ENCODE data around the gene RAN.
A peak's percentile ranks its signal among the peaks of the same experiment; 100 is the strongest.
"Not testable (repeated sequence)": the region's sequence is repeated elsewhere in the genome, so short reads cannot be mapped to it uniquely, and the experiment has no call there.

The RAN gene

DNA sequence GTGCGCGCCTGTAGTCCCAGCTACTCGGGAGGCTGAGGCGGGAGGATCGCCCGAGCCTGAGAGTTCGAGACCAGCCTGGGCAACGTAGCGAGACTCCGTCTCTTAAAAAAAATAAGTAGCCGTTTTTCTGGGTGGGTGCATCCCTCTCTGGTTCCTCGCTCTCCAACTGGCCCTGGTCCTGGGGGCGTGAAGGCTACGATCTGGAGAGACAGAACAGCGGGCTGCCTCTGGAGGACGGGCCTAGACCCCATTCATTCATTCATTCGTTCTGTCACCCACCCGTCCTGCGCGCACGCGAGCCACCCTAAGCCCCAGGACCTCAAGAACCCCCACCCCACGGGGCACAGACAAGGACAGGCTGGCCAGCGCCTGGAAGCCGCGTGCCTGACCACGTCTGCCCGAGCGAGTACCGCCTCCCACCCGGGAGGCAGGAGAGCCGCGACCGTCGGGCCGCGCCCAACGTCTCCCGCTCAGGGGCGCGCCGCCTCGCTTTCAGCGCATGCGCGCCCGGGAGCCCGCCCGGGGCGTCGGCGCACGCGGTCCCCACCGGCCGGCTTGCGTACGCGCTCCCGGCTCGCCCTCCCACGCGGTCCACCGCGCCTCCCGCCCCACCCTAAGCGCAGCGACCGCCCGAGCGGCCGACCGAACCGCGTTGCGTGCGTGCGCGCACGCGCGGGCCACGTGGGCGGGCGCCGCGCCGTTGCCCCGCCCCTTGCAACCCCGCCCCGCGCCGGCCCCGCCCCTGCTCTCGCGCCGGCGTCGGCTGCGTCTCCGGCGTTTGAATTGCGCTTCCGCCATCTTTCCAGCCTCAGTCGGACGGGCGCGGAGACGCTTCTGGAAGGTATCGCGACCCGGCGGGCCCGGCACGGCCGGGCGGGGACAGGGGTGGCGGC is at the start of gene RAN:
TSS of gene RAN (plus strand) at position 781 of the 893 bp plus-strand sequence. CDS start 528 bp downstream, outside the sequence.
- DNase-seq: peak; percentile 92 to 93

DNA sequence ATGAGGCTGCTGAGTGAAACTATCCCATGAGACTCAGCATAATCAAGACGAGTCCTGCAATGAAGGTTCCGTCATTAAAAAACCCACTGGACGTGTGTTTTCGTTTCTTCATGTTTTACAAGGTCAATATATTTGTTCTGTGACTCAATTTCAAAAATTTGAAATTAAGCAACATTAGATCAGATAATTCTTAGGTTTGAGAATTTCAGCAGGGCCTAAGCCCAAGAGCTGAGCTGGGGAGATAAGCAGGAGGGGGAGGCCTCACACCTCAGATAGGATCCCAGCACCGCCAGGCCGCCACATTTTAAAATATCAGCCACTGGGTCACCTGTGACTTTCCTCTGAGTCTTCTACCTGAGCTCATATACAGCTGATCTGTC is 46.1 kb upstream of the RAN start:
- DNase-seq: no peak

DNA sequence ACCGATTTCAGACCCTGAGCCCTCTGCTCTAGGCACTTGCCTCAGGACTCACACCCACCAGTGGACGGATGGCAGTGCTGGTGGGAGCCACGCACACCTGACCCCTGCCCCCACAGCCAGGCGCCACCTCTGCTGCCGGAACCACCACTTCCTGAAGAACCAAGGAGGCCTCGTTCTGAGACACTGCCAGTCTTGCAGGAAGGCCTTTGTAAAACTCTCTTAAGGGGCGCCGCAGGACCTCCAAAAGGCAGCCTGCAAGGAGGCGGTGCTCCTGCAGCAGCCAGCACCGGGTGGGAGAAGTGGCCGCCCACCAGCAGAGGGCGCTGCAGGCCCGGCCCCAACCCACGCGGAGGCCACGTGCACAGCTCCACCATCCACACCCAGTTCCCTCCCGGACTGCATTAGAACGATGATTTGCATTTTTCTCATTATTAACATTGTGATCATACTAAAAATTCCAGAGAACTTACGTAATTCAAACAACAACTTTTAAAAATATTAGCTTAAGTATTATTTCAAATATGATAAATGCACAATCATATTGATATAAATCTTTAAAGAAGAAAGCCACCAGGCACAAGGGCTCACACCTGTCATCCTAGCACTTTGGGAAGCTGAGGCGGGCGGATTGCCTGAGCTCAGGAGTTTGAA is 45.6 kb upstream of the RAN start:
- DNase-seq: peak; percentile 52 to 68

DNA sequence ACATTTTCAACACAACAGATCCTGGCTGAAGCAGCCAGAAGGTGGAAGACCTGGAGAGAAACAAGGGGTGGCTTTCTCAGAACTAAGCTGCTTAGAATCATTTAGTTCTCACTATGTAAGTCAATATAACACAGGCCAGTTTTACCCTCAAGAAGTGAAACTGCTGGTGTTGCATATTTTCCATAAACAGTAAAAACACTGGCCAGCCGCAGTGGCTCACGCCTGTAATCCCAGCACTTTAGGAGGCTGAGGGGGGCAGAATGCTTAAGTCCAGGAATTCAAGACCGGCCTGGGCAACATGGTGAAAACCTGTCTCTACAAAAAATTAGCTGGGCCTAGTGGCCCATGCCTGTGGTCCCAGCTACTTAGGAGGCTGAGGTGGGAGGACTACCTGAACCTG is 44.4 kb upstream of the RAN start:
- peak in 1 of 2 donors; percentile 27 for DNase-seq

DNA sequence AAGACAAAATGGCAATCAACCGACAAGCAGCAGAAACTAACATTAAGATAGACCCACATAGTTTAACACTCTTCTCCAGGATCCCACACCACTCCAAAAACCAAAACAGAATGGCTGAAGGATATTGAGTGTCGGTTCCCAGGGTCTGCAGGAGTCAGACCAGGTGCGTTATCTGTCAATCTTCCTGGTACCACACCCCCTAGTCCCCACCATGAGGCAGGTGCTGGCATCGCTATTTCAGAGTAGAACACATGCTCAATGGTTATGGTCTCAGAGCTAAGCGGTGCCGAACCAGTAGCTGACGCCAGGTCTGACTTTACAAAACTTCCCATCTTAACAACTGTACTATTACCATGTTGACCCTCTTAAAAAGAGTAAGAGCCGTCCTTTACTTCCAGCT is 43.0 kb upstream of the RAN start:
- DNase-seq: no peak

DNA sequence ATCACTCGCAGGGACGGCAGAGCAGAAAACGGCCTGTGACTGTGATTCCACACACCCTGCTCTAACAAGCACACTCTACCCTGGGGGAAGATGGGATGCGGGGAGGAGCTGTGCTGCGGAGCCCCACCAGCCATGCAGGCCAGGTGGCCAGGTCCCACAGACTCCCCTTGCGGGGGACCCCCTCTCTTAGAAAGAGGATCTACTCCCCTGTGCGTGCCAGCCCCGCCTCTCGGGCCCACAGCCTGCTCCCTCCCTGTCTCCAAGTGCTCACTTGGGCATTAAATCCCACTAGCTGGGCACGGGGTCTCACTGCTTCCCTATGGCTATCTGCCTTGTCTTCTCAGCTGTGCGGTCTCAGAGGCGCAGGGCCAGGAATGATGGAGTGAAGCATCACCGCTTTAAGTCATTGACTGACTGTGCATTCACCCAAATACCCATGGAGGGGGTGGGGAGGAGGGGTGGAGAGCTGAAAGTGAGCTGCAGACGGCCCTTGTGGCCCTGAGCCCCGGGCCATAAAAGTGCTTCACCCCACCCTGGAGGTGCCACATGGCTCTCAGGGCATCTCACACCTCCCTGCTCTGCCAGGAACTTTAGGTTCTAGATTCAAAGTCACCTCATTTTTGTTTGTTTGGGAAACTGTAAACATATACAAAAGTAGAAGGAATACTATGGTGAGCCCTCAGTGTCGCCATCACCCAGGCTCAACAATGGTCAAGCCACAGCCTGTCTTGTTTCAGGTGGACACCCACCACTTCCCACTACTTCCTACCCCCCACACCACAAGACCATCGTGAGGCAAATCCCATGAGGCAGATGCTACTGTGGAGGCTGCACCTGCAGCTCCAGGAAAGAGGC is 42.2 kb upstream of the RAN start:
- DNase-seq: no peak

DNA sequence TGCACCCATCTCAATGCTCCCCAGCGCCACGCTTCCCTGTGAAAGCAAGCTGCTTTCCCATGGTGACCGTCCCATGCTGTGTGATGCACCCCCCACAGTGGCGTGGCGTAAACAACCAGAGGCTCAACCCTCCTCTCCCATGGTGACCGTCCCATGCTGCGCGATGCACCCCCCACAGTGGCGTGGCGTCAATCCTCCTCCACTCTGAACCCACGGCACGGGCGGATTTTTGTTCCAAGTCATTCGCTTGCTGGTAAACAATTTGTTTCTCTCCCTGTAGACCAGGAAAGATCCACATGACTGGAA is 41.7 kb upstream of the RAN start:
- DNase-seq: no peak

DNA sequence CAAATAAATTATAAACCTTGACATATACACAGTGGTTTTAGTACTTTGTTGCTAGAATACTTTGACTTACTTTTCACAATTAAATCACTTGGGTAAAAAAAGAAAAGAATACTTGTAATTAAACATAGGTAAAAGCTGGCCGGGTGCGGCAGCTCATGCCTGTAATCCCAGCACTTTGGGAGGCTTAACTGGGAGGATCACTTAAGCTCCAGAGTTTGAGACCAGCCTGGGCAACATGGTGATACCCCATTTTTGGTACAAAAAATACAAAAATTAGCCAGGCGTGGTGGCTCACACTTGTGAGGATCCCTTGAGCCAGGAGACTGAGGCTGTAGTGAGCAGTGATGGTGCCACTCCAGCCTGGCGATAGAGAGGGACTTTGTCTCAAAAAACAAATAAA is 40.6 kb upstream of the RAN start:
- no peak for DNase-seq

DNA sequence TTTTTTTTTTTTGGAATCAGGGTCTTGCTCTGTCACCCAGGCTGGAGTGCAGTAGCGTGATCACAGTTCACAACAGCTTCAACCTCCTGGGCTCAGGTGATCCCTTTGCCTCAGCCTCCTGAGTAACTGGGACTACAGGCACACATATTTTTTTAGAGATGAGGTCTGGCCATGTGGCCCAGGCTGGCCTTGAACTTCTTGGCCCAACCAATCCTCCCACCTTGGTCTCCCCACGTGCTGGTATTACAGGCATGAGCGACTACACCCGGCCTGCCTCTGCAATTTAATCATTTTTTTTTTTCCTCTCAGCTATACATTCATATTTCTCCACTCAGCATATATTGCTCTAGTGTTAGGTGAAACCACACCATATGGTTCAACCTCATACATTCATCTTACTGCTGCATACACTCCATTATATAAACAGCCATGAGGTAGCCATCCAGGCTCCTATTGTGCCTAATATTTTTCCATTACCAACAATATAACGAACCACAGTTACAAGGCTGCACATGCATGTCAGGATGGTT is 39.9 kb upstream of the RAN start:
- DNase-seq: no peak

DNA sequence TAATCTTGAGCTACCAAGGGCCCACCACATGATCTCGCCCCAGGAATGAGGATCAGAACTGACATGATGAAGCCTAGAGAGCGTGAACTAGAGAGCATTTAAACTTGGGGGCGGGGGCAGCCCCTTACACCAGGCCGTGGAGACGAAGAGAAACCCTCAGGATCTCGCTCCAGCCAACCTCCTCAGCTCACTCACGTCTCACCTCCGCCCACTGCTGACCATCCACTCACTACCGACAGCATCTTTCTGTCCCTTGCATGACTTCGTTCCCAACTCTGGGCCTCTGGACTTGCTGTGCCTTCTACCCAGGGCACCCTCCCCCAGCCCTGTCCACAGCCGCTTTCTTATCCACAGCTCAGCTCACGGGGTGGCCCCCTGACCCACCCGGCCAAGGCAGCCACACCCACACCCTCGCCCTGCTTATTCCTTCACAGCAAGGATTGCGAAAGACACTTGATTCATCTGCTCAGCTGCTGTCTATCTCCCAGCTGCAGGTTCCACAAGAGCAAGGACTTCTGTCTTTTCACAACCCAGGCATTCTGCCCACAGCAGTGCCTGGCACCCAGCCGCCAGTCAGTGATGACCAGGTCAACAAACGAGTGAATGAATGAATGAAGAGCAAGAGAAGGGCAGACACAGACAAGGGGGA is 39.2 kb upstream of the RAN start:
- DNase-seq: peak; percentile 63 to 82

DNA sequence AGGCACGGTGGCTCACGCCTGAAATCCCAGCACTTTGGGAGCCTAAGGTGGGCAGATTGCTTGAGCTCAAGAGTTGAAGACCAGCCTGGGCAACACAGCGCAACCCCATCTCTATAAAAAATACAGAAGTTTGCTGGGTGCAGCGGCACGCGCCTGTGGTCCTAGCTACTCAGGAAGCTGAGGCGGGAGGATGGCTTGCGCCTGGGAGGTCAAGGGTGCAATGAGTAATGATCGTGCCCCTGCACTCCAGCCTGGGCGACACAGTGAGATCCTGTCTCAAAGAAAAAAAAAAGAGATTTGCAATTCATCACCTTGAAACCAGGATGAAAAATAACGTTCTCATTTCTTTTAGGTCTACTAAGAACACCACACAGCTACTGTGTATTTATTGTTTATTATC is 36.9 kb upstream of the RAN start:
- peak; percentile 35 to 57 for DNase-seq

DNA sequence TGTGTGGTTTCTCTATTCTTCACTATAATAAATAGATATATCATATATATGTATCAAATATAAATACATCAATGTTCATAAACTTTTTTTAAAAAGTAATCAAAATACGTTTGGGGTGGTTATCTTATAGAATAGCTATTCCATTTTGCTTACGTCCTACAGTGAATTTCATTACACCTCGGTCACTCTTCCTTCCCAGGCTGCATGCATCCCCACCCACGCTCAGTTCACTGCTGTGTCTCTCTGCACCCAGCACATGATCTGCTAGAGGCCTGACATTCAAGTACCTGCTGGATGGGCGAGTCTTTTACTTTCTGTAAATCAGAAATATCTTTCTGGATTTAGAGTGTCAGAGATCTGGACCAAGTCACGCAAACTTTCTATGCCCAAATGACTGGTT is 36.4 kb upstream of the RAN start:
- no peak for DNase-seq

DNA sequence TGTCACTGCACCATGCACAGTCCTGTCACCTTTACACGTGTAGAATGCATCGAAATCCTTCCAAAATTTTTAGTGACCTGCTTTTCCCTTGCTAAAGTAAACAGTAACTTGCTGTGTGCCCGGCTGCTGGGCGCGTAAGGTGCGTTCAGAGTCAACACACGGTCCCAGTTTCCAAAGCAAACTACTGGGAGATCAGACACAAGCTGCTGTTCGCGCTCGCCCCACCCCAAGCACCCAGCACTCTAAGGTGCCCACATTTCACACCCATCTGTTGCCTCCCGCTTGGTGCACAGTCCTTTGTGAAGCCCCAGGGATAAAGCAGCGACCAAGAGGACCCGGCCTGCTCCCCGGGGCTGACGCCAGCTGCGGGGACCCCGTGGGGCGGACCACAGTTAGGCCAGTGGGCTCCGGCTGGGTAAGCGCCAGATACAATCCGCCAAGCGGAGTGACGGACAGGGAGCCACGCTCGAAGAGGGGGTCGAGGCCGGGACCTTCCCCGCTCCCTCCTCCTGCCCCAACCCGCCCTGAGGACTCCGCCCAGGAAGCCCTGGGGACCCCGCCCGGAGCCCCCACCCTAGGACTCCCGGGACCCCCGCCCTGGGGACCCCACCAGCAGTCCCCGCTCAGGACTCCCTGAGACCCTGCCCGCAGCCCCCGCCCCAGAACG is 33.4 kb upstream of the RAN start:
- DNase-seq: peak in 1 of 2 donors; percentile 10

DNA sequence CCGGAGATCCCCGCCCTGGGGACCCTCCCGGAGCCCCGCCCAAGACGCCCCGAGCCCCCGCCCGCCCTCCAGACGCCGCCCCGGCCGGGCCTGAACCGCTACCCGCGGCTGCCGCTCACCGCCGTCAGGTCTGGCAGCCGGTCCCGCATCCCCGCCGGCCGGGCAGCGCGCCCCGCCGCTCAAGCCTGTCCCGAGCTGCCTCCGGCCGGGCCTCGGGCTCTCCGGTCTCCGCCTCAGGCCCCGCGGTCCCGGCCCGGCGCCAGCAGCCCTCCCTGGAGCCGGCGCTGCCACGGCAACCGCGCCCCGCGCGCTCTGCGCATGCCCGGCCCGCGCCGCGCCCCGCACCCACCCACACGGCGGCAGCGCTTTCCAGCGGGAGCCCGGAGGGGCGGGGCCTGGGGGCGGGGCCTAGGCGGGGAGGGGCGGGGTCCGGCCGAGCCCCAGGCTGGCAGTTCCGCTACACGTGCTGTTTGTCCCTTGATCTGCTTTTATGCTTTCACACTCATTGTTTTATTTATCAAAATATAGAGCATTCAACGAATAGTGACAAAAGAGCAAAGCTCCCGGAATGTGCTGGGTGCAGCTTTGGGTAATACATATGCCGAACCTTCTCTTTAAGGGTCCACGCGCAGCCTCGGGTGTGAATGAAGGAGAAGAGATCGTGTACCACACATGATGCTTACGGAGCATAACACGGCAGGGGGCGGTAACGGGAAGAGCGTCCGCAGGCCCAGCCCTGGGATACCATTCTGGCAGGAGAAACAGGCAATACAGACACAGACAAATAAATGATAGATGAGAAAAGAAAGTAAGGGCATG is 32.7 kb upstream of the RAN start, which contains the start of gene STX2:
TSS of gene STX2 (minus strand) at position 300 of the 819 bp plus-strand sequence. CDS start at position 149, 151 bp downstream.
- DNase-seq: peak; percentile 74 to 90

DNA sequence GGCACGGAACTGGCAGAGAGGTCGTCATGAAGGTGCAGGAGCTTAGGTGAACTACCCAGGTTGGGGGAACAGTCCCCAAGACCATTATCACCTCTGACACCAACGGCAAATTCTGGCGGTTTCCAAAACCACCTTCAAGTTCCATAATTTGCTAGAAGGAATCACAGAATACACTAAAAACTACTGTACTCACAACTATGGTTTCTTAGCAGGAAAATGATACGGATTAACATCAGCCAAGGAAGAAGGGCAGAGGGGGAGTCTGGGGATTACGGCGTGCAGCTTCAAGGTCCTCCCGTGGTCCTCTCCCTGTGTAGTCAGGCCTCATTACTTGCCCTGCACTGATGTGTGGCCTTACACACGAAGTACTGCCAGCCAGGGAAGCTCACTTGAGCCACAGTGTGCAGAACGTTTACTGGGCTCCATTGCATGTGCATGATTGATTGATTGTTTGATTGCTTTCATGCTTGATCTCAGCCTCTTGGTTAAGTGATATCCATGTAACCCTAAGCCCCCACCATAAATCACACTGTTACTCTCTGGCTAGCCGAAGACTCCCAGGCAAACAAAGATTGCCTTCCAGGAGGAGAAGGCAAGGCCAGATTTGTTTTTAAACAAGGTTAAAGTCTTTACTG is 32.0 kb upstream of the RAN start:
- no peak for DNase-seq

DNA sequence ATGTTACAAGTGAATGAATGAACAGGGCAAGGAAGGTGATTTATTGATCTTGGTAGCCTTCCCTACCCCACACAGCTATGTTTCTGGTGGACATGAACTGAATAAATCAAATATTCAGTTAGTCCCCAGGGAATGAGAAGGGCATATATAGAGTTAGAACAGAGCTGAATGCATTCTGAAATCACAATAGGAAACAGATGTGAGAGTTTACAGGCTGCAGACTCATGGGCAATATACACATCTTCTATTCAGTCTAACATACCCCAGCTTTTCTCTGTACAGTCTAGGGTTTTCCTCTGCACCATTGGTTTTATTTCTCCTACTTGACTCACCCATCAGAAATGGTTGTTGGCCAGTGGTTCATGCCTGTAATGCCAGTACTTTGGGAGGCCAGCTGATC is 25.5 kb upstream of the RAN start:
- no peak for DNase-seq

DNA sequence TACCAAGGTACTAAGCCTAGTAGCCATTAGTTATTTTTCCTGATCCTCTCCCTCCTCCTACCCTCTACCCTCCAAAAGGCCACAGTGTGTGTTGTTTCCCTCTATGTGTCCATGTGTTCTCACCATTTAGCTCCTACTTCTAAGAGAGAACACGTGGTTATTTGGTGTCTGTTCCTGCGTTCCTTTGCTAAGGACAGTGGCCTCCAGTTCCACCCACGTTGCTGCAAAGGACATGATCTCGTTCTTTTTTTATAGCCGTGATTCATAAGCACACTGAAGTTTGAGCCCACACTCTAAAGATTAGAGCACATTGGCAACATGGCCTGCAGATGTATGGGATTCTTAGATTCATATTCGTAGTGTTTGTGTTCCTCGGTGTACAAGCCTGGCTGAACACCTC is 24.8 kb upstream of the RAN start:
- DNase-seq: peak; percentile 47 to 90

DNA sequence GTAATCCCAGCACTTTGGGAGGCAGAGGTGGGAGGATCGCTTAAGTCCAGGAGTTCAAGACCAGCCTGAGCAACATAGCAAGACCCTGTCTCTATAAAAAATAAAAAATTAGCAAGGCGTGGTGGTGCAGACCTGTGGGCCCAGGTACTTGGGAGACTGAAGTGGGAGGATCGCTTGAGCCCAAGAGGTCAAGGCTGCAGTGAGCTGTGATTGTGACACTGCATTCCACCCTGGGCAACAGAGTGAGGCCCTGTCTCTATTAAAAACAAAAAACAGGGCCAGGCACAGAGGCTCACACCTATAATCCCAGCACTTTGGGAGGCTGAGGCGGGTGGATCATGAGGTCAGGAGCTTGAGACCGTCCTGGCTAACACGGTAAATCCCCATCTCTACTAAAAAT is 23.8 kb upstream of the RAN start:
- not testable (repeated sequence) for DNase-seq

DNA sequence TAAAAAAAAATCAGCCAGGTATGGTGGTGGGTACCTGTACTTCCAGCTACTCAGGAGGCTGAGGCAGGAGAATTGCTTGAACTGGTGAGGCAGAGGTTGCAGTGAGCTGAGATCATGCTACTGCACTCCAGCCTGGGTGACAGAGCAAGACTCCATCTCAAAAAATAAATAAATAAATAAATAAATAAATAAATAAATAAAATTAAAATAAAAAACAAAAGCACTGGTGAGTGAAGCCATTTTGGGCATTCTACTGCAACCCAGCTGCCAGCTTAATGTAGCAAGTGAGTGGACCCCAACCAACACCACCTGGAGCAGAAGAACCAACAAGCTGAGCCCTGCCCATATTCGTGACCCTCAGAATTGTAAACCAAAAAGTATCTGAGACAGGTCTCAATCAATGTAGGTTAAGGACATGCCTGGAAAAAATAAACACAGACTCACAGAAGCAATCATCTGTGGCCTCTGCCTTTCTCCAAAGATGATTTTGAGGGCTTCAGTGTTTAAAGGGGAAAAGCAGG is 23.0 kb upstream of the RAN start:
- not testable (repeated sequence) for DNase-seq
